HTERT RPE-1 (cell line): Measurements from ENCODE around the gene CPSF2.

Source experiments
- in situ Hi-C: fragments of 300-500 bp; cut with MboI; formaldehyde crosslinking; loops from 4 replicates; pipeline ENCODE4 v1.14.3; 2020; ENCODE audit warnings: low sequenced_read_pairs

CPSF2 gene

GRCh38 chr14:92121670-92122350 is at the start of gene CPSF2, which contains the start of gene NDUFB1:
Gene CPSF2, plus strand, starts transcription at chr14:92121969. Its CDS starts 9,016 bp downstream, at chr14:92130985.
Gene NDUFB1, minus strand, starts transcription at chr14:92121706. Its CDS starts 4,069 bp downstream, at chr14:92117637.
- in situ Hi-C loops = no loop called here

- in situ Hi-C loops = no loop called here
These were observed 47.2 kb upstream of the CPSF2 start for GRCh38 chr14:92074555-92074954.

- in situ Hi-C loops = no loop called here
These were observed 33.3 kb upstream of the CPSF2 start for GRCh38 chr14:92088494-92088893.

GRCh38 chr14:92093320-92093719 is 28.4 kb upstream of the CPSF2 start:
- in situ Hi-C loops = no loop called here

GRCh38 chr14:92099802-92100201 is 22.0 kb upstream of the CPSF2 start:
- in situ Hi-C loops = no loop called here

- in situ Hi-C loops = no loop called here
These were observed 18.3 kb upstream of the CPSF2 start for GRCh38 chr14:92103363-92103989.

- in situ Hi-C loops = no loop called here
These were observed 16.5 kb upstream of the CPSF2 start for GRCh38 chr14:92105073-92105892.

- in situ Hi-C loops = no loop called here
These were observed 16.0 kb upstream of the CPSF2 start for GRCh38 chr14:92105893-92106142.

- in situ Hi-C loops = no loop called here
These were observed 15.4 kb upstream of the CPSF2 start, which contains the start of gene ATXN3 for GRCh38 chr14:92106143-92106926. Gene ATXN3, minus strand, starts transcription at chr14:92106582. Its CDS starts 30 bp downstream, at chr14:92106552.

GRCh38 chr14:92108345-92109254 is 13.2 kb upstream of the CPSF2 start:
- in situ Hi-C loops = no loop called here

GRCh38 chr14:92109490-92109889 is 12.3 kb upstream of the CPSF2 start:
- in situ Hi-C loops = no loop called here

GRCh38 chr14:92121207-92121669 is 531 bp upstream of the CPSF2 start:
- in situ Hi-C loops = no loop called here

- in situ Hi-C loops = no loop called here
These were observed 545 bp downstream of the CPSF2 start for GRCh38 chr14:92122351-92122677.

GRCh38 chr14:92122761-92123160 is 992 bp downstream of the CPSF2 start:
- in situ Hi-C loops = no loop called here

- in situ Hi-C loops = no loop called here
These were observed 12.7 kb downstream of the CPSF2 start for GRCh38 chr14:92134456-92134855.

GRCh38 chr14:92135269-92135668 is 13.5 kb downstream of the CPSF2 start:
- in situ Hi-C loops = no loop called here

GRCh38 chr14:92143309-92143708 is 21.5 kb downstream of the CPSF2 start:
- in situ Hi-C loops = no loop called here

GRCh38 chr14:92143962-92144361 is 22.2 kb downstream of the CPSF2 start:
- in situ Hi-C loops = no loop called here

GRCh38 chr14:92144708-92145107 is 22.9 kb downstream of the CPSF2 start:
- in situ Hi-C loops = no loop called here

GRCh38 chr14:92153581-92153980 is 31.8 kb downstream of the CPSF2 start:
- in situ Hi-C loops = no loop called here
